ENCODE measurements around the gene TNK2. TPM values are rescaled to one million over a fixed set of nuclear protein-coding genes. Genes with fewer than 3 reads are reported as not detected.

TNK2 gene
- total RNA-seq, 1 experiment from 2014 or later: 72.3 TPM

DNA sequence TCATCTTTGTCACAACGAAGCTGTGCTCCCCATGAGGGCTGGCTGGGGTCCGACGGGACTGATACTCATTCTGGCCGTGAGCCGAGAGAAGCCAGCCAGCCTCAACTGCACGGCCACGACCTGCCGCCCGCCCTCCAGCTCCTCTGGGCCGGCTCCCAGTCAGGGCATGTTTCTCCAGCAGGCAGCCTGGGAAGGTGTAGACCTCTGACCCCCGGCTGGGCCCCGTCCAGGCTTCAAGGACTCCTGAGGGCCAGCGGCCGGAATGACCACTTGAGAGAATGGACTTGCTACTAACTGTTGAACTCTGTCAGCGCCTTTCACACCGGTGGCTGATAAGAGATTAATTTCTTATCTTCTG is 78.5 kb downstream of the TNK2 start:
- ATAC-seq (no peak), DNase-seq (ENCODE audit: low read depth, low spot score) (no peak)
- no peak overlapping the region for H3K27ac ChIP-seq (ENCODE audit: low read length)
- ChIA-PET CTCF (no interaction called here), POLR2A (no interaction called here)
- intact Hi-C loops (cut with micrococcal nuclease; ENCODE audit: unreplicated experiment): no loop called here
- no peak for TF ChIP-seq TCF7L2 (IDR thresholded peaks at IDR 0.05; ENCODE audit: low read depth, low read length)
- TF ChIP-seq REST (IDR thresholded peaks at IDR 0.05; ENCODE audit: insufficient read depth in 1 of 2, low read depth in 2 of 2, low read length in 1 of 2): no peak
- TF ChIP-seq, protein P1, sequence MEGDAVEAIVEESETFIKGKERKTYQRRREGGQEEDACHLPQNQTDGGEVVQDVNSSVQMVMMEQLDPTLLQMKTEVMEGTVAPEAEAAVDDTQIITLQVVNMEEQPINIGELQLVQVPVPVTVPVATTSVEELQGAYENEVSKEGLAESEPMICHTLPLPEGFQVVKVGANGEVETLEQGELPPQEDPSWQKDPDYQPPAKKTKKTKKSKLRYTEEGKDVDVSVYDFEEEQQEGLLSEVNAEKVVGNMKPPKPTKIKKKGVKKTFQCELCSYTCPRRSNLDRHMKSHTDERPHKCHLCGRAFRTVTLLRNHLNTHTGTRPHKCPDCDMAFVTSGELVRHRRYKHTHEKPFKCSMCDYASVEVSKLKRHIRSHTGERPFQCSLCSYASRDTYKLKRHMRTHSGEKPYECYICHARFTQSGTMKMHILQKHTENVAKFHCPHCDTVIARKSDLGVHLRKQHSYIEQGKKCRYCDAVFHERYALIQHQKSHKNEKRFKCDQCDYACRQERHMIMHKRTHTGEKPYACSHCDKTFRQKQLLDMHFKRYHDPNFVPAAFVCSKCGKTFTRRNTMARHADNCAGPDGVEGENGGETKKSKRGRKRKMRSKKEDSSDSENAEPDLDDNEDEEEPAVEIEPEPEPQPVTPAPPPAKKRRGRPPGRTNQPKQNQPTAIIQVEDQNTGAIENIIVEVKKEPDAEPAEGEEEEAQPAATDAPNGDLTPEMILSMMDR (IDR thresholded peaks at IDR 0.05): no peak
- no peak for TF ChIP-seq POLR2AphosphoS5 (IDR thresholded peaks at IDR 0.05; ENCODE audit: low read depth, low read length)
- no peak for TF ChIP-seq SIN3A (IDR thresholded peaks at IDR 0.05; ENCODE audit: borderline replicate concordance, insufficient read depth, low read depth, low read length)
- H3K36me3 ChIP-seq (ENCODE audit: control insufficient read depth, insufficient read depth, low read length): no peaks in the 10 kb centered on the region
- H3K27me3 ChIP-seq (ENCODE audit: control insufficient read depth, insufficient read depth, low read length): no peaks in the 10 kb centered on the region
- no peaks in the 10 kb centered on the region for H3K9me3 ChIP-seq (ENCODE audit: control insufficient read depth, insufficient read depth, low read depth, low read length)
- in situ Hi-C loops (cut with HindIII; ENCODE audit: low pct_unique_long_range_greater_than_20kb, low sequenced_read_pairs): no loop called here
- no peak overlapping the region for H3K4me3 ChIP-seq (ENCODE audit: low read depth in 2 of 2, low read length in 2 of 2)
- no peaks in the 10 kb centered on the region for H3K4me1 ChIP-seq (ENCODE audit: control insufficient read depth, insufficient read depth, low read length)
- BruUV-seq (replicated peaks): no TSS peak

DNA sequence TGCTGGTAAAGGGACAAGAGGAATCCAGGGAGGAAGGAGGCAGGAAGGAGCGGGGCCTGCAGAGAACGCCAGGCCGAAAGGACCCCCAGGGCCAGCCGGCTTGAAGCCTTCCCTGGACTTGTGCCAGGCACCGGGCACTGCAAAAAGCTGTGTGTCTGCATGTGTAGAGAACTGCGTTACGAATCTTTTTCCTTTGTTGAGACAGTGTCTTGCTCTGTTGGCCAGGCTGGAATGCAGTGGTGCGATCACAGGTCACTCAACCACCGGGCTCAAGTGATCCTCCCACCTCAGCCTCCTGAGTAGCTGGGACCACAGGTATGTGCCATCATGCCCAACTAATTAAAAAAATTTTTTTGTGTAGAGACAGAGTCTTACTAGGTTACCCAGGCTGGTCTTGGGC is 79.6 kb downstream of the TNK2 start:
- TF ChIP-seq TCF7L2 (IDR thresholded peaks at IDR 0.05; ENCODE audit: low read depth, low read length) (no peak), POLR2AphosphoS5 (IDR thresholded peaks at IDR 0.05; ENCODE audit: low read depth, low read length) (no peak), SIN3A (IDR thresholded peaks at IDR 0.05; ENCODE audit: borderline replicate concordance, insufficient read depth, low read depth, low read length) (no peak), REST (IDR thresholded peaks at IDR 0.05; ENCODE audit: insufficient read depth in 1 of 2, low read depth in 2 of 2, low read length in 1 of 2) (no peak)
- TF ChIP-seq, protein P1 (IDR thresholded peaks at IDR 0.05): no peak
- no peaks in the 10 kb centered on the region for H3K4me1 ChIP-seq (ENCODE audit: control insufficient read depth, insufficient read depth, low read length)
- BruUV-seq (replicated peaks): no TSS peak
- no peaks in the 10 kb centered on the region for H3K36me3 ChIP-seq (ENCODE audit: control insufficient read depth, insufficient read depth, low read length)
- intact Hi-C loops (cut with micrococcal nuclease; ENCODE audit: unreplicated experiment) (no loop called here), in situ Hi-C loops (cut with HindIII; ENCODE audit: low pct_unique_long_range_greater_than_20kb, low sequenced_read_pairs) (no loop called here)
- no peaks in the 10 kb centered on the region for H3K9me3 ChIP-seq (ENCODE audit: control insufficient read depth, insufficient read depth, low read depth, low read length)
- no peak overlapping the region for H3K4me3 ChIP-seq (ENCODE audit: low read depth in 2 of 2, low read length in 2 of 2)
- no peak for DNase-seq (ENCODE audit: low read depth, low spot score)
- no peak for ATAC-seq
- H3K27ac ChIP-seq (ENCODE audit: low read length): no peak overlapping the region
- POLR2A ChIA-PET: no interaction called here
- H3K27me3 ChIP-seq (ENCODE audit: control insufficient read depth, insufficient read depth, low read length): no peaks in the 10 kb centered on the region
- CTCF ChIA-PET: interaction anchor here (0.6 kb wide), 1 partner anchor 91 kb away, joined by 3 read pairs; no protein-coding TSS in a partner anchor

Measured in Panc1 (cell line).